GM23338 (cell line): ENCODE data around the gene CLCN4. TPM values are rescaled to one million over a fixed set of nuclear protein-coding genes. Genes with fewer than 3 reads are reported as not detected.

ENCODE experiments used
- ATAC-seq: fragments of 200-7000 bp; cut with Tn5 transposase; 3 replicates; pipeline ENCODE4 v1.9.1; 2020
- DNase-seq: peaks from one replicate; pipeline ENCODE4 v3.0.0-alpha.2; 2015; ENCODE audit warnings: low spot score
- H2AFZ ChIP-seq: fragments of 200-600 bp; sonication (generic); 2 replicates; pipeline ENCODE4 v1.8.0; 2016; ENCODE audit warnings: antibody characterized with exemption, mild to moderate bottlenecking, moderate library complexity
- H3F3A ChIP-seq: fragments of 200-600 bp; sonication (generic); replicated peaks from 2 replicates; pipeline ENCODE4 v1.8.0; 2017; ENCODE audit warnings: antibody characterized with exemption, mixed run types, low read depth
- H3K27ac ChIP-seq: fragments of 200-600 bp; sonication (generic); 2 replicates; pipeline ENCODE4 v1.6.1; 2016; ENCODE audit warnings: low read depth
- H3K27me3 ChIP-seq: fragments of 200-600 bp; sonication (generic); 2 replicates; pipeline ENCODE4 v1.8.0; 2016; ENCODE audit warnings: mild to moderate bottlenecking, mixed run types, moderate library complexity; ENCODE audit not compliant: insufficient read depth
- H3K36me3 ChIP-seq: fragments of 200-600 bp; sonication (generic); 2 replicates; pipeline ENCODE4 v1.8.0; 2016; ENCODE audit warnings: mild to moderate bottlenecking; ENCODE audit not compliant: insufficient read depth
- H3K4me1 ChIP-seq: fragments of 200-600 bp; sonication (generic); 2 replicates; pipeline ENCODE4 v1.8.0; 2016; ENCODE audit warnings: mild to moderate bottlenecking, moderate library complexity; ENCODE audit not compliant: insufficient read depth
- H3K4me2 ChIP-seq: fragments of 200-600 bp; sonication (generic); 2 replicates; pipeline ENCODE4 v1.7.1; 2017; ENCODE audit warnings: mixed run types
- H3K4me3 ChIP-seq: fragments of 200-600 bp; sonication (generic); 2 replicates; pipeline ENCODE4 v1.6.1; 2016; ENCODE audit warnings: mixed run types
- H3K79me2 ChIP-seq: fragments of 200-600 bp; sonication (generic); replicated peaks from 2 replicates; pipeline ENCODE4 v1.8.0; 2017; ENCODE audit warnings: mild to moderate bottlenecking; ENCODE audit not compliant: insufficient read depth
- H3K9me2 ChIP-seq: fragments of 200-600 bp; sonication (generic); 2 replicates; pipeline ENCODE4 v1.8.0; 2017; ENCODE audit not compliant: insufficient read depth
- H4K20me1 ChIP-seq: fragments of 200-600 bp; sonication (generic); replicated peaks from 2 replicates; pipeline ENCODE4 v1.8.0; 2017; ENCODE audit warnings: mild to moderate bottlenecking; ENCODE audit not compliant: insufficient read depth
- H3K27ac Mint-ChIP-seq: 2 replicates; pipeline ENCODE4 v1.8.0; 2020; ENCODE audit warnings: inconsistent platforms, mild to moderate bottlenecking, moderate library complexity, mixed read lengths
- H3K27me3 Mint-ChIP-seq: 3 replicates; pipeline ENCODE4 v1.8.0; 2022; ENCODE audit warnings: low read depth, mild to moderate bottlenecking, moderate library complexity, mixed read lengths, inconsistent platforms; ENCODE audit not compliant: insufficient read depth, poor library complexity
- H3K36me3 Mint-ChIP-seq: 3 replicates; pipeline ENCODE4 v1.8.0; 2021; ENCODE audit warnings: low read depth, mild to moderate bottlenecking, inconsistent platforms, moderate library complexity, mixed read lengths
- H3K4me1 Mint-ChIP-seq: 3 replicates; pipeline ENCODE4 v1.8.0; 2020; ENCODE audit warnings: mild to moderate bottlenecking, inconsistent platforms, mixed read lengths
- H3K4me3 Mint-ChIP-seq: 3 replicates; pipeline ENCODE4 v1.8.0; 2021; ENCODE audit warnings: moderate library complexity, mild to moderate bottlenecking, inconsistent platforms, mixed read lengths
- H3K9me3 Mint-ChIP-seq: 3 replicates; pipeline ENCODE4 v1.8.0; 2020; ENCODE audit warnings: moderate library complexity, mild to moderate bottlenecking, inconsistent platforms, mixed read lengths
- CREB1 ChIP-seq: fragments of 250-450 bp; sonication (Bioruptor Pico); IDR thresholded peaks from 2 replicates; pipeline ENCODE4 v1.5.0; 2020; ENCODE audit warnings: low read depth, mild to moderate bottlenecking, moderate library complexity
- EZH2 ChIP-seq: fragments of 200-600 bp; sonication (generic); IDR thresholded peaks from one replicate; pipeline ENCODE4 v1.8.0; 2017; ENCODE audit warnings: antibody characterized with exemption, mild to moderate bottlenecking, low read depth; ENCODE audit not compliant: unreplicated experiment
- EZH2phosphoT487 ChIP-seq: fragments of 200-600 bp; sonication (generic); IDR thresholded peaks from one replicate; pipeline ENCODE4 v1.8.1; 2018; ENCODE audit warnings: antibody characterized with exemption; ENCODE audit not compliant: unreplicated experiment
- NANOG ChIP-seq: IDR thresholded peaks from 2 replicates; pipeline ENCODE4 v1.6.1; 2016; ENCODE audit warnings: antibody characterized with exemption, borderline replicate concordance
- POLR2AphosphoS5 ChIP-seq: IDR thresholded peaks from 2 replicates; pipeline ENCODE4 v1.6.1; 2016; ENCODE audit warnings: antibody characterized with exemption, low read depth
- STAT1 ChIP-seq: IDR thresholded peaks from one replicate; pipeline ENCODE4 v1.6.1; 2016; ENCODE audit warnings: antibody characterized with exemption; ENCODE audit not compliant: unreplicated experiment
- ZNF114 ChIP-seq: fragments of 250-450 bp; sonication (Bioruptor Pico); IDR thresholded peaks from 2 replicates; pipeline ENCODE4 v1.5.0; 2020; ENCODE audit warnings: mild to moderate bottlenecking, moderate library complexity
- ZNF331 ChIP-seq: fragments of 250-450 bp; sonication (Bioruptor Pico); IDR thresholded peaks from 2 replicates; pipeline ENCODE4 v1.5.0; 2020; ENCODE audit warnings: low read depth, mild to moderate bottlenecking, moderate library complexity
- polyA plus RNA-seq: library from polyadenylated mRNA; unstranded; fragments of >200 nt; fragmentation: Nextera tagmentation; extraction: Ambion mirVana; gene quantifications from 2 replicates; pipeline ENCODE4 v1.2.1, GENCODE V29; 2016
- total RNA-seq: library from RNA; depleted of rRNA; stranded (reverse); fragments of >200 nt; shearing (Covaris generic); gene quantifications from 2 replicates; pipeline ENCODE4 v1.2.3, GENCODE V29; 2014
- TF ChIP-seq, protein P1 (sequence below): IDR thresholded peaks from 2 replicates; pipeline ENCODE4 v1.6.1; 2016; ENCODE audit warnings: antibody characterized with exemption
- TF ChIP-seq, protein P2 (sequence below): IDR thresholded peaks from one replicate; pipeline ENCODE4 v1.6.1; 2018; ENCODE audit warnings: antibody characterized with exemption; ENCODE audit not compliant: unreplicated experiment
- TF ChIP-seq, protein P3 (sequence below): fragments of 250-450 bp; sonication (Bioruptor Pico); IDR thresholded peaks from 2 replicates; pipeline ENCODE4 v1.5.0; 2020; ENCODE audit warnings: mild to moderate bottlenecking, moderate library complexity
- TF ChIP-seq, protein P4 (sequence below), 2 experiments: fragments of 200-600 bp in 1 of 2; sonication (generic) in 1 of 2; conservative IDR thresholded peaks; 2 replicates each; pipeline versions ENCODE4 v1.5.1 to v1.6.1; 2016 to 2017; ENCODE audit warnings: antibody characterized with exemption in 2 of 2, low read depth in 2 of 2, mild to moderate bottlenecking in 2 of 2, moderate library complexity in 1 of 2

The CLCN4 gene
- total and polyA plus RNA-seq, 2 experiments from 2014 or later, result 1.2 to 4.9 TPM

DNA sequence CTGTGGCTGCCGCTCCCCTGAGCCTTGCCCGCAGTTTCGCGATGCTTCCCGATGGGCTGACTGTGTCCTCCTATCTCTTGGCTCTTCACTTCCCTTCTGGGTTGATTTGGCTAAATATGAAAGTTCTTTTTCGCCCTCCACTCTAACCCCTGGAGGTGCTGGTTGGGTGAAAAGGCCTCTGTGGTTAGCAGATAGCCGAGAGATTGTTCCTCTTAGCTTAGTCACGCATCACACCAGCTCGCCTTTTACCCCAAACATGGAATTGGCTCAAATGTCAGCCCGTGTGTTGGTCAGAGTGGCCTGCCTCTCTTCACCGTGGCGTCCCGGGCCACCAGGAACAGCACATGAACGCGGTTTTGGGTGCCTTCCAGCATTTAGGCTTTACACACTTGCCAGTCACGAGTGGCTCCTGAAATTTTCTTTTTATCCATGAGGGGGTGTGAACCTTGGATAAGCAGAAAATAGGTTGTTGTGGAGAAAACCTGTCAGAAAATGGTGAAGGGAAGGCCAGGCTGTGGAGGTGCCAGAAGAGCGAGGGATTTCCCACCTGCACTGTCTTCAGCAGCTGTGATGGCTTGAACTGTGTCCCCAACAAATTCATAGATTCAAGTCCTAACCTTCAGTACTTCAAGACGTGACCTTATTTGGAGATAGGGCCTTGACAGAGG lies 8.9 kb downstream of the CLCN4 start:
- Histone ChIP-seq H3K4me1 (no peaks in the 10 kb centered on the region), H4K20me1 (no peaks in the 10 kb centered on the region), H3K79me2 (no peaks in the 10 kb centered on the region), H3F3A (no peaks in the 10 kb centered on the region), H3K9me2 (no peaks in the 10 kb centered on the region), H3K4me2 (no peak overlapping the region), H3K4me3 (no peak overlapping the region), H2AFZ (no peak overlapping the region), H3K36me3 (no peaks in the 10 kb centered on the region), H3K27me3 (no peaks in the 10 kb centered on the region), H3K27ac (no peak overlapping the region)
- Mint-ChIP-seq H3K27me3 (peaks cover 2% of the 10 kb centered on the region), H3K4me3 (no peak overlapping the region), H3K9me3 (no peaks in the 10 kb centered on the region), H3K27ac (no peak overlapping the region), H3K4me1 (peaks cover under 1% of the 10 kb centered on the region), H3K36me3 (peaks cover 6% of the 10 kb centered on the region; the same call in 2 of the 3 replicates)
- ATAC-seq, result no peak
- no peak for DNase-seq
- no peak for TF ChIP-seq EZH2
- TF ChIP-seq EZH2phosphoT487, result no peak
- TF ChIP-seq POLR2AphosphoS5, result no peak
- no peak for TF ChIP-seq NANOG
- TF ChIP-seq, protein P1, sequence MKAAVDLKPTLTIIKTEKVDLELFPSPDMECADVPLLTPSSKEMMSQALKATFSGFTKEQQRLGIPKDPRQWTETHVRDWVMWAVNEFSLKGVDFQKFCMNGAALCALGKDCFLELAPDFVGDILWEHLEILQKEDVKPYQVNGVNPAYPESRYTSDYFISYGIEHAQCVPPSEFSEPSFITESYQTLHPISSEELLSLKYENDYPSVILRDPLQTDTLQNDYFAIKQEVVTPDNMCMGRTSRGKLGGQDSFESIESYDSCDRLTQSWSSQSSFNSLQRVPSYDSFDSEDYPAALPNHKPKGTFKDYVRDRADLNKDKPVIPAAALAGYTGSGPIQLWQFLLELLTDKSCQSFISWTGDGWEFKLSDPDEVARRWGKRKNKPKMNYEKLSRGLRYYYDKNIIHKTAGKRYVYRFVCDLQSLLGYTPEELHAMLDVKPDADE, result no peak
- no peak for TF ChIP-seq CREB1 (CRISPR knock-in tag)
- TF ChIP-seq, protein P2, sequence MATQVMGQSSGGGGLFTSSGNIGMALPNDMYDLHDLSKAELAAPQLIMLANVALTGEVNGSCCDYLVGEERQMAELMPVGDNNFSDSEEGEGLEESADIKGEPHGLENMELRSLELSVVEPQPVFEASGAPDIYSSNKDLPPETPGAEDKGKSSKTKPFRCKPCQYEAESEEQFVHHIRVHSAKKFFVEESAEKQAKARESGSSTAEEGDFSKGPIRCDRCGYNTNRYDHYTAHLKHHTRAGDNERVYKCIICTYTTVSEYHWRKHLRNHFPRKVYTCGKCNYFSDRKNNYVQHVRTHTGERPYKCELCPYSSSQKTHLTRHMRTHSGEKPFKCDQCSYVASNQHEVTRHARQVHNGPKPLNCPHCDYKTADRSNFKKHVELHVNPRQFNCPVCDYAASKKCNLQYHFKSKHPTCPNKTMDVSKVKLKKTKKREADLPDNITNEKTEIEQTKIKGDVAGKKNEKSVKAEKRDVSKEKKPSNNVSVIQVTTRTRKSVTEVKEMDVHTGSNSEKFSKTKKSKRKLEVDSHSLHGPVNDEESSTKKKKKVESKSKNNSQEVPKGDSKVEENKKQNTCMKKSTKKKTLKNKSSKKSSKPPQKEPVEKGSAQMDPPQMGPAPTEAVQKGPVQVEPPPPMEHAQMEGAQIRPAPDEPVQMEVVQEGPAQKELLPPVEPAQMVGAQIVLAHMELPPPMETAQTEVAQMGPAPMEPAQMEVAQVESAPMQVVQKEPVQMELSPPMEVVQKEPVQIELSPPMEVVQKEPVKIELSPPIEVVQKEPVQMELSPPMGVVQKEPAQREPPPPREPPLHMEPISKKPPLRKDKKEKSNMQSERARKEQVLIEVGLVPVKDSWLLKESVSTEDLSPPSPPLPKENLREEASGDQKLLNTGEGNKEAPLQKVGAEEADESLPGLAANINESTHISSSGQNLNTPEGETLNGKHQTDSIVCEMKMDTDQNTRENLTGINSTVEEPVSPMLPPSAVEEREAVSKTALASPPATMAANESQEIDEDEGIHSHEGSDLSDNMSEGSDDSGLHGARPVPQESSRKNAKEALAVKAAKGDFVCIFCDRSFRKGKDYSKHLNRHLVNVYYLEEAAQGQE, result no peak
- no peak for TF ChIP-seq STAT1
- TF ChIP-seq ZNF331 (CRISPR knock-in tag), result no peak
- no peak for TF ChIP-seq ZNF114 (CRISPR knock-in tag)
- TF ChIP-seq, protein P3, sequence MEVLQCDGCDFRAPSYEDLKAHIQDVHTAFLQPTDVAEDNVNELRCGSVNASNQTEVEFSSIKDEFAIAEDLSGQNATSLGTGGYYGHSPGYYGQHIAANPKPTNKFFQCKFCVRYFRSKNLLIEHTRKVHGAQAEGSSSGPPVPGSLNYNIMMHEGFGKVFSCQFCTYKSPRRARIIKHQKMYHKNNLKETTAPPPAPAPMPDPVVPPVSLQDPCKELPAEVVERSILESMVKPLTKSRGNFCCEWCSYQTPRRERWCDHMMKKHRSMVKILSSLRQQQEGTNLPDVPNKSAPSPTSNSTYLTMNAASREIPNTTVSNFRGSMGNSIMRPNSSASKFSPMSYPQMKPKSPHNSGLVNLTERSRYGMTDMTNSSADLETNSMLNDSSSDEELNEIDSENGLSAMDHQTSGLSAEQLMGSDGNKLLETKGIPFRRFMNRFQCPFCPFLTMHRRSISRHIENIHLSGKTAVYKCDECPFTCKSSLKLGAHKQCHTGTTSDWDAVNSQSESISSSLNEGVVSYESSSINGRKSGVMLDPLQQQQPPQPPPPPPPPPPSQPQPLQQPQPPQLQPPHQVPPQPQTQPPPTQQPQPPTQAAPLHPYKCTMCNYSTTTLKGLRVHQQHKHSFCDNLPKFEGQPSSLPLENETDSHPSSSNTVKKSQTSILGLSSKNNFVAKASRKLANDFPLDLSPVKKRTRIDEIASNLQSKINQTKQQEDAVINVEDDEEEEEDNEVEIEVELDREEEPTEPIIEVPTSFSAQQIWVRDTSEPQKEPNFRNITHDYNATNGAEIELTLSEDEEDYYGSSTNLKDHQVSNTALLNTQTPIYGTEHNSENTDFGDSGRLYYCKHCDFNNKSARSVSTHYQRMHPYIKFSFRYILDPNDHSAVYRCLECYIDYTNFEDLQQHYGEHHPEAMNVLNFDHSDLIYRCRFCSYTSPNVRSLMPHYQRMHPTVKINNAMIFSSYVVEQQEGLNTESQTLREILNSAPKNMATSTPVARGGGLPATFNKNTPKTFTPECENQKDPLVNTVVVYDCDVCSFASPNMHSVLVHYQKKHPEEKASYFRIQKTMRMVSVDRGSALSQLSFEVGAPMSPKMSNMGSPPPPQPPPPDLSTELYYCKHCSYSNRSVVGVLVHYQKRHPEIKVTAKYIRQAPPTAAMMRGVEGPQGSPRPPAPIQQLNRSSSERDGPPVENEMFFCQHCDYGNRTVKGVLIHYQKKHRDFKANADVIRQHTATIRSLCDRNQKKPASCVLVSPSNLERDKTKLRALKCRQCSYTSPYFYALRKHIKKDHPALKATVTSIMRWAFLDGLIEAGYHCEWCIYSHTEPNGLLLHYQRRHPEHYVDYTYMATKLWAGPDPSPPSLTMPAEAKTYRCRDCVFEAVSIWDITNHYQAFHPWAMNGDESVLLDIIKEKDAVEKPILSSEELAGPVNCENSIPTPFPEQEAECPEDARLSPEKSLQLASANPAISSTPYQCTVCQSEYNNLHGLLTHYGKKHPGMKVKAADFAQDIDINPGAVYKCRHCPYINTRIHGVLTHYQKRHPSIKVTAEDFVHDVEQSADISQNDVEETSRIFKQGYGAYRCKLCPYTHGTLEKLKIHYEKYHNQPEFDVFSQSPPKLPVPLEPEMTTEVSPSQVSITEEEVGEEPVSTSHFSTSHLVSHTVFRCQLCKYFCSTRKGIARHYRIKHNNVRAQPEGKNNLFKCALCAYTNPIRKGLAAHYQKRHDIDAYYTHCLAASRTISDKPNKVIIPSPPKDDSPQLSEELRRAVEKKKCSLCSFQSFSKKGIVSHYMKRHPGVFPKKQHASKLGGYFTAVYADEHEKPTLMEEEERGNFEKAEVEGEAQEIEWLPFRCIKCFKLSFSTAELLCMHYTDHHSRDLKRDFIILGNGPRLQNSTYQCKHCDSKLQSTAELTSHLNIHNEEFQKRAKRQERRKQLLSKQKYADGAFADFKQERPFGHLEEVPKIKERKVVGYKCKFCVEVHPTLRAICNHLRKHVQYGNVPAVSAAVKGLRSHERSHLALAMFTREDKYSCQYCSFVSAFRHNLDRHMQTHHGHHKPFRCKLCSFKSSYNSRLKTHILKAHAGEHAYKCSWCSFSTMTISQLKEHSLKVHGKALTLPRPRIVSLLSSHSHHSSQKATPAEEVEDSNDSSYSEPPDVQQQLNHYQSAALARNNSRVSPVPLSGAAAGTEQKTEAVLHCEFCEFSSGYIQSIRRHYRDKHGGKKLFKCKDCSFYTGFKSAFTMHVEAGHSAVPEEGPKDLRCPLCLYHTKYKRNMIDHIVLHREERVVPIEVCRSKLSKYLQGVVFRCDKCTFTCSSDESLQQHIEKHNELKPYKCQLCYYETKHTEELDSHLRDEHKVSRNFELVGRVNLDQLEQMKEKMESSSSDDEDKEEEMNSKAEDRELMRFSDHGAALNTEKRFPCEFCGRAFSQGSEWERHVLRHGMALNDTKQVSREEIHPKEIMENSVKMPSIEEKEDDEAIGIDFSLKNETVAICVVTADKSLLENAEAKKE (CRISPR knock-in tag), result no peak
- TF ChIP-seq, protein P4, sequence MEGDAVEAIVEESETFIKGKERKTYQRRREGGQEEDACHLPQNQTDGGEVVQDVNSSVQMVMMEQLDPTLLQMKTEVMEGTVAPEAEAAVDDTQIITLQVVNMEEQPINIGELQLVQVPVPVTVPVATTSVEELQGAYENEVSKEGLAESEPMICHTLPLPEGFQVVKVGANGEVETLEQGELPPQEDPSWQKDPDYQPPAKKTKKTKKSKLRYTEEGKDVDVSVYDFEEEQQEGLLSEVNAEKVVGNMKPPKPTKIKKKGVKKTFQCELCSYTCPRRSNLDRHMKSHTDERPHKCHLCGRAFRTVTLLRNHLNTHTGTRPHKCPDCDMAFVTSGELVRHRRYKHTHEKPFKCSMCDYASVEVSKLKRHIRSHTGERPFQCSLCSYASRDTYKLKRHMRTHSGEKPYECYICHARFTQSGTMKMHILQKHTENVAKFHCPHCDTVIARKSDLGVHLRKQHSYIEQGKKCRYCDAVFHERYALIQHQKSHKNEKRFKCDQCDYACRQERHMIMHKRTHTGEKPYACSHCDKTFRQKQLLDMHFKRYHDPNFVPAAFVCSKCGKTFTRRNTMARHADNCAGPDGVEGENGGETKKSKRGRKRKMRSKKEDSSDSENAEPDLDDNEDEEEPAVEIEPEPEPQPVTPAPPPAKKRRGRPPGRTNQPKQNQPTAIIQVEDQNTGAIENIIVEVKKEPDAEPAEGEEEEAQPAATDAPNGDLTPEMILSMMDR (conservative IDR thresholded peaks at IDR 0.05; ENCODE audit: low read depth in 2 of 2), result no peak
